ENCODE results near the gene CAPNS1. TPM values are rescaled to one million over a fixed set of nuclear protein-coding genes. Genes with fewer than 3 reads are reported as not detected.

CAPNS1 gene
- total and polyA plus RNA-seq, 2 of the 13 experiments (the other 11 are each of a cell fraction or from before 2014, with no cell fraction given): 322 to 526 TPM

- no peak for FAIRE-seq
- no peaks in the 10 kb centered on the region for H3K79me2 ChIP-seq (ENCODE audit: insufficient read depth, low read length)
- H3K27me3 ChIP-seq (ENCODE audit: control insufficient read depth in 1 of 2, insufficient read depth in 2 of 2, low read length in 2 of 2): no peaks in the 10 kb centered on the region
- 100% methylated on average over 4 of the region's 5 CpGs for WGBS (ENCODE audit: low lambda C conversion rate)
- H3K4me3 ChIP-seq (replicated peaks in 1 of 3; ENCODE audit: insufficient read depth in 1 of 3, low read depth in 2 of 3, low read length in 3 of 3): no peak overlapping the region
- H3K27ac ChIP-seq (ENCODE audit: extremely low read length, insufficient read depth, low read length): no peak overlapping the region
- no peak overlapping the region for H3K4me2 ChIP-seq (ENCODE audit: low read depth, low read length)
- TF ChIP-seq HMG20B (CRISPR knock-in tag; conservative IDR thresholded peaks at IDR 0.05): no peak
- TF ChIP-seq BCL6 (CRISPR knock-in tag; IDR thresholded peaks at IDR 0.05): no peak
- no peak for TF ChIP-seq THYN1 (CRISPR knock-in tag; IDR thresholded peaks at IDR 0.05; ENCODE audit: borderline replicate concordance, low read depth)
- no peak for TF ChIP-seq CENPX (CRISPR knock-in tag; IDR thresholded peaks at IDR 0.05)
- no peak for TF ChIP-seq SOX6 (IDR thresholded peaks at IDR 0.05)
- TF ChIP-seq SOX6 (CRISPR knock-in tag; IDR thresholded peaks at IDR 0.05): no peak
- no peak for TF ChIP-seq ZNF24 (IDR thresholded peaks at IDR 0.05)
- TF ChIP-seq DR1 (CRISPR knock-in tag; IDR thresholded peaks at IDR 0.05): no peak
- TF ChIP-seq SNAPC2 (CRISPR knock-in tag; IDR thresholded peaks at IDR 0.05): no peak
- H4K20me1 ChIP-seq (ENCODE audit: insufficient read depth, low read length): no peaks in the 10 kb centered on the region
- BruUV-seq (replicated peaks): no TSS peak
- intact Hi-C loops (cut with micrococcal nuclease; ENCODE audit: unreplicated experiment): no loop called here
- POLR2A ChIA-PET: no interaction called here
- ATAC-seq: no peak
- in situ Hi-C loops (cut with HindIII; ENCODE audit: extremely low pct_ligation_motif_present, low pct_unique_long_range_greater_than_20kb): no loop called here
- H3K9me3 ChIP-seq (ENCODE audit: low read length): no peaks in the 10 kb centered on the region
- H3K36me3 ChIP-seq (replicated peaks in 1 of 2; ENCODE audit: control insufficient read depth in 1 of 2, insufficient read depth in 2 of 2, low read length in 2 of 2): peaks cover 26 to 45% of the 10 kb centered on the region in 2 experiments; a peak in 4 of 5 replicates
- H3K9ac ChIP-seq (ENCODE audit: insufficient read depth, low read depth, low read length): no peak overlapping the region
- DNase-seq (ENCODE audit: low spot score): no peak
- H2AFZ ChIP-seq (ENCODE audit: low read length): no peak overlapping the region
- no peaks in the 10 kb centered on the region for H3K4me1 ChIP-seq (ENCODE audit: insufficient read depth, low read length)
- CTCF ChIA-PET (ENCODE audit: low intra/inter-chr PET ratio, low total read pairs): no interaction called here
These were observed 10.7 kb downstream of the CAPNS1 start for GRCh38 chr19:36150586-36150985.

GRCh38 chr19:36151144-36152018, 11.5 kb downstream of the CAPNS1 start:
- in situ Hi-C loops (cut with HindIII; ENCODE audit: extremely low pct_ligation_motif_present, low pct_unique_long_range_greater_than_20kb) (no loop called here), intact Hi-C loops (cut with micrococcal nuclease; ENCODE audit: unreplicated experiment) (no loop called here)
- H4K20me1 ChIP-seq (ENCODE audit: insufficient read depth, low read length): no peaks in the 10 kb centered on the region
- no peak for ATAC-seq
- H3K9me3 ChIP-seq (ENCODE audit: low read length): no peaks in the 10 kb centered on the region
- peaks cover 18 to 37% of the 10 kb centered on the region in 2 experiments; a peak in 4 of 5 replicates for H3K36me3 ChIP-seq (replicated peaks in 1 of 2; ENCODE audit: control insufficient read depth in 1 of 2, insufficient read depth in 2 of 2, low read length in 2 of 2)
- peak; percentile 20; the same call in 1 of the 2 replicates for TF ChIP-seq POLR2G (IDR thresholded peaks at IDR 0.05; ENCODE audit: low read depth, low read length)
- TF ChIP-seq AGO2 (optimal IDR thresholded peaks at IDR 0.05; ENCODE audit: low read depth, low read length): peak; percentile 67
- TF ChIP-seq, protein P1, sequence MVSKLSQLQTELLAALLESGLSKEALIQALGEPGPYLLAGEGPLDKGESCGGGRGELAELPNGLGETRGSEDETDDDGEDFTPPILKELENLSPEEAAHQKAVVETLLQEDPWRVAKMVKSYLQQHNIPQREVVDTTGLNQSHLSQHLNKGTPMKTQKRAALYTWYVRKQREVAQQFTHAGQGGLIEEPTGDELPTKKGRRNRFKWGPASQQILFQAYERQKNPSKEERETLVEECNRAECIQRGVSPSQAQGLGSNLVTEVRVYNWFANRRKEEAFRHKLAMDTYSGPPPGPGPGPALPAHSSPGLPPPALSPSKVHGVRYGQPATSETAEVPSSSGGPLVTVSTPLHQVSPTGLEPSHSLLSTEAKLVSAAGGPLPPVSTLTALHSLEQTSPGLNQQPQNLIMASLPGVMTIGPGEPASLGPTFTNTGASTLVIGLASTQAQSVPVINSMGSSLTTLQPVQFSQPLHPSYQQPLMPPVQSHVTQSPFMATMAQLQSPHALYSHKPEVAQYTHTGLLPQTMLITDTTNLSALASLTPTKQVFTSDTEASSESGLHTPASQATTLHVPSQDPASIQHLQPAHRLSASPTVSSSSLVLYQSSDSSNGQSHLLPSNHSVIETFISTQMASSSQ (IDR thresholded peaks at IDR 0.05; ENCODE audit: low read depth): no peak
- TF ChIP-seq, protein P1 (CRISPR knock-in tag; IDR thresholded peaks at IDR 0.05; ENCODE audit: borderline replicate concordance): no peak
- no peak for TF ChIP-seq ZNF629 (CRISPR knock-in tag; conservative IDR thresholded peaks at IDR 0.05)
- TF ChIP-seq RBFOX2 (IDR thresholded peaks at IDR 0.05; ENCODE audit: low read depth, low read length): peak; percentile 47; the same call in 1 of the 2 replicates
- H3K27ac ChIP-seq (ENCODE audit: extremely low read length, insufficient read depth, low read length): no peak overlapping the region
- ChIA-PET CTCF (ENCODE audit: low intra/inter-chr PET ratio, low total read pairs) (no interaction called here), POLR2A (no interaction called here)
- FAIRE-seq: no peak
- H2AFZ ChIP-seq (ENCODE audit: low read length): no peak overlapping the region
- no peak overlapping the region for H3K4me2 ChIP-seq (ENCODE audit: low read depth, low read length)
- no peak overlapping the region for H3K4me3 ChIP-seq (replicated peaks in 1 of 3; ENCODE audit: insufficient read depth in 1 of 3, low read depth in 2 of 3, low read length in 3 of 3)
- no peaks in the 10 kb centered on the region for H3K27me3 ChIP-seq (ENCODE audit: control insufficient read depth in 1 of 2, insufficient read depth in 2 of 2, low read length in 2 of 2)
- no TSS peak for BruUV-seq (replicated peaks)
- WGBS (ENCODE audit: low lambda C conversion rate): 97% methylated on average over 35 of the region's 47 CpGs
- H3K79me2 ChIP-seq (ENCODE audit: insufficient read depth, low read length): no peaks in the 10 kb centered on the region
- no peak overlapping the region for H3K9ac ChIP-seq (ENCODE audit: insufficient read depth, low read depth, low read length)
- no peaks in the 10 kb centered on the region for H3K4me1 ChIP-seq (ENCODE audit: insufficient read depth, low read length)
- DNase-seq (ENCODE audit: low spot score): no peak

Data from HepG2 (cell line).